H1 (cell line): ENCODE results near the gene ABHD17B. TPM values are rescaled to one million over a fixed set of nuclear protein-coding genes. Genes with fewer than 3 reads are reported as not detected.

Source experiments
- CHD2 ChIP-seq: IDR thresholded peaks from 2 replicates; pipeline ENCODE4 v1.6.1; 2012; ENCODE audit warnings: low read length, improper control_type of control experiment
- CTBP2 ChIP-seq: IDR thresholded peaks from 2 replicates; pipeline ENCODE4 v1.7.0; 2011; ENCODE audit warnings: borderline replicate concordance, mild to moderate bottlenecking, moderate library complexity, mixed read lengths, low read length; ENCODE audit not compliant: insufficient read depth, insufficient read length
- PHF8 ChIP-seq: fragments of 200-600 bp; sonication (generic); conservative IDR thresholded peaks from 2 replicates; pipeline ENCODE4 v1.7.1; 2012; ENCODE audit warnings: low read depth, mild to moderate bottlenecking, inconsistent platforms, low read length, moderate library complexity
- RBBP5 ChIP-seq: IDR thresholded peaks from 2 replicates; pipeline ENCODE4 v1.7.1; 2012; ENCODE audit warnings: low read depth, mild to moderate bottlenecking, inconsistent platforms, low read length, moderate library complexity, borderline replicate concordance
- RXRA ChIP-seq: IDR thresholded peaks from 2 replicates; pipeline ENCODE4 v1.6.1; 2011; ENCODE audit warnings: low read depth, mild to moderate bottlenecking, low read length, moderate library complexity; ENCODE audit not compliant: insufficient read depth
- SIX5 ChIP-seq: IDR thresholded peaks from 2 replicates; pipeline ENCODE4 v1.6.1; 2011; ENCODE audit warnings: mild to moderate bottlenecking, low read depth, low read length
- SP4 ChIP-seq: IDR thresholded peaks from 2 replicates; pipeline ENCODE4 v1.6.1; 2012; ENCODE audit warnings: low read length, inconsistent platforms
- SUZ12 ChIP-seq: fragments of 200-600 bp; sonication (generic); IDR thresholded peaks from 2 replicates; pipeline ENCODE4 v1.6.1; 2012; ENCODE audit warnings: mild to moderate bottlenecking, inconsistent platforms, low read length, moderate library complexity, mixed read lengths
- TCF12 ChIP-seq: IDR thresholded peaks from 2 replicates; pipeline ENCODE4 v1.6.1; 2011; ENCODE audit warnings: low read depth, mild to moderate bottlenecking, low read length
- polyA plus RNA-seq, 7 experiments: library from polyadenylated mRNA; depleted of rRNA in 3 of 7; stranded (reverse) in 5 of 7; unstranded in 2 of 7; fragments of >200 nt in 5 of 7; fragments of 200-250 nt in 2 of 7; gene quantifications; 1 replicate in 5 of 7; 2 replicates in 1 of 7; 4 replicates in 1 of 7; pipeline versions ENCODE4 v1.2.1 to v1.2.3, GENCODE V29; 2011 to 2013; ENCODE audit warnings: missing spikeins in 2 of 7, mixed read lengths in 2 of 7
- total RNA-seq: library from RNA; stranded (reverse); fragmentation: NEBNext Ultra II Directional; extraction: Animal tissue kit (Norgen Biotek cat#: 25700); gene quantifications from 2 replicates; pipeline ENCODE4 v1.2.1, GENCODE V29; 2021
- TF ChIP-seq, protein P1 (sequence below): fragments of 300-600 bp; sonication (generic); IDR thresholded peaks from 2 replicates; pipeline ENCODE4 v1.7.1; 2012; ENCODE audit warnings: low read length, moderate library complexity, mild to moderate bottlenecking, inconsistent platforms; ENCODE audit not compliant: insufficient replicate concordance

ABHD17B gene
- total and polyA plus RNA-seq, 2 of the 8 experiments (the other 6 are each of a cell fraction or from before 2014, with no cell fraction given), result 37.2 to 60.8 TPM

DNA sequence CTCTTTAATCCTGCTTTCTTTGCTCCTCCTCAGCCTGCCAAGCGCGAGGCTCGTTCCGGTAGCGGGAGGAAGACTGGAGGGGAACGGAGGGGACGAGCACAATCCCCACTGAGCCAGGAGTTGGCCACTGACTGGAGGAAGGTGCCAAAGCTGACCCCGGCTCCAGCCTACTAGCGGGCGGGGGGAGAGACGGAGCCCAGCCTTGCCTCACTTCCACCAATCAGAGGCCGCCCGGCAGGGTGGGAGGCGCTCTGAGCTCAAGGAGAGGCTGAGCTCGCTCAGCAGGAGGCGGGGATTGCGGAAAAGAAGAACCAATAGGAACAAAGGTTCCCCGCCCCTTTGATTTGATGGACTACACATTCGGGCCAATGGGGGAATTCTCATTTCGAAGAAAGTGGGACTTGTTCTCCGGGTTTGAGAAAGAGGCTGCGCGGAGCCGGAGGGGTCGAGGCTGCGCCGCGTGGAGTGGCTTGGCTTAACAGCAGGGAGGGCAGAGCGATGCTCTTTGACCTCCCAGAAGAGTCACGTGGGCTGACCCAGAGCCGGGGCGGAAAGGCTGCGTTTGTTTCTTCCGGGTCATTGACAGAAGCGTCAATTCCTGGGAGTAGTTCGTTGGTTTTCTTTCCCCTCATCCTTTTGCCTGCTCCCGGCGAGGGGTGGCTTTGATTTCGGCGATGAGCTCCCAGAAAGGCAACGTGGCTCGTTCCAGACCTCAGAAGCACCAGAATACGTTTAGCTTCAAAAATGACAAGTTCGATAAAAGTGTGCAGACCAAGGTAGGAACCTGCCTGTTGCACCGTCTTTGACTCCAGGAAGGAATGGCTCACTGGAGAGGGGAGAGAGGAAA is at the start of gene ABHD17B, which contains the start of gene C9orf85 (continued):
- TF ChIP-seq, protein P1, sequence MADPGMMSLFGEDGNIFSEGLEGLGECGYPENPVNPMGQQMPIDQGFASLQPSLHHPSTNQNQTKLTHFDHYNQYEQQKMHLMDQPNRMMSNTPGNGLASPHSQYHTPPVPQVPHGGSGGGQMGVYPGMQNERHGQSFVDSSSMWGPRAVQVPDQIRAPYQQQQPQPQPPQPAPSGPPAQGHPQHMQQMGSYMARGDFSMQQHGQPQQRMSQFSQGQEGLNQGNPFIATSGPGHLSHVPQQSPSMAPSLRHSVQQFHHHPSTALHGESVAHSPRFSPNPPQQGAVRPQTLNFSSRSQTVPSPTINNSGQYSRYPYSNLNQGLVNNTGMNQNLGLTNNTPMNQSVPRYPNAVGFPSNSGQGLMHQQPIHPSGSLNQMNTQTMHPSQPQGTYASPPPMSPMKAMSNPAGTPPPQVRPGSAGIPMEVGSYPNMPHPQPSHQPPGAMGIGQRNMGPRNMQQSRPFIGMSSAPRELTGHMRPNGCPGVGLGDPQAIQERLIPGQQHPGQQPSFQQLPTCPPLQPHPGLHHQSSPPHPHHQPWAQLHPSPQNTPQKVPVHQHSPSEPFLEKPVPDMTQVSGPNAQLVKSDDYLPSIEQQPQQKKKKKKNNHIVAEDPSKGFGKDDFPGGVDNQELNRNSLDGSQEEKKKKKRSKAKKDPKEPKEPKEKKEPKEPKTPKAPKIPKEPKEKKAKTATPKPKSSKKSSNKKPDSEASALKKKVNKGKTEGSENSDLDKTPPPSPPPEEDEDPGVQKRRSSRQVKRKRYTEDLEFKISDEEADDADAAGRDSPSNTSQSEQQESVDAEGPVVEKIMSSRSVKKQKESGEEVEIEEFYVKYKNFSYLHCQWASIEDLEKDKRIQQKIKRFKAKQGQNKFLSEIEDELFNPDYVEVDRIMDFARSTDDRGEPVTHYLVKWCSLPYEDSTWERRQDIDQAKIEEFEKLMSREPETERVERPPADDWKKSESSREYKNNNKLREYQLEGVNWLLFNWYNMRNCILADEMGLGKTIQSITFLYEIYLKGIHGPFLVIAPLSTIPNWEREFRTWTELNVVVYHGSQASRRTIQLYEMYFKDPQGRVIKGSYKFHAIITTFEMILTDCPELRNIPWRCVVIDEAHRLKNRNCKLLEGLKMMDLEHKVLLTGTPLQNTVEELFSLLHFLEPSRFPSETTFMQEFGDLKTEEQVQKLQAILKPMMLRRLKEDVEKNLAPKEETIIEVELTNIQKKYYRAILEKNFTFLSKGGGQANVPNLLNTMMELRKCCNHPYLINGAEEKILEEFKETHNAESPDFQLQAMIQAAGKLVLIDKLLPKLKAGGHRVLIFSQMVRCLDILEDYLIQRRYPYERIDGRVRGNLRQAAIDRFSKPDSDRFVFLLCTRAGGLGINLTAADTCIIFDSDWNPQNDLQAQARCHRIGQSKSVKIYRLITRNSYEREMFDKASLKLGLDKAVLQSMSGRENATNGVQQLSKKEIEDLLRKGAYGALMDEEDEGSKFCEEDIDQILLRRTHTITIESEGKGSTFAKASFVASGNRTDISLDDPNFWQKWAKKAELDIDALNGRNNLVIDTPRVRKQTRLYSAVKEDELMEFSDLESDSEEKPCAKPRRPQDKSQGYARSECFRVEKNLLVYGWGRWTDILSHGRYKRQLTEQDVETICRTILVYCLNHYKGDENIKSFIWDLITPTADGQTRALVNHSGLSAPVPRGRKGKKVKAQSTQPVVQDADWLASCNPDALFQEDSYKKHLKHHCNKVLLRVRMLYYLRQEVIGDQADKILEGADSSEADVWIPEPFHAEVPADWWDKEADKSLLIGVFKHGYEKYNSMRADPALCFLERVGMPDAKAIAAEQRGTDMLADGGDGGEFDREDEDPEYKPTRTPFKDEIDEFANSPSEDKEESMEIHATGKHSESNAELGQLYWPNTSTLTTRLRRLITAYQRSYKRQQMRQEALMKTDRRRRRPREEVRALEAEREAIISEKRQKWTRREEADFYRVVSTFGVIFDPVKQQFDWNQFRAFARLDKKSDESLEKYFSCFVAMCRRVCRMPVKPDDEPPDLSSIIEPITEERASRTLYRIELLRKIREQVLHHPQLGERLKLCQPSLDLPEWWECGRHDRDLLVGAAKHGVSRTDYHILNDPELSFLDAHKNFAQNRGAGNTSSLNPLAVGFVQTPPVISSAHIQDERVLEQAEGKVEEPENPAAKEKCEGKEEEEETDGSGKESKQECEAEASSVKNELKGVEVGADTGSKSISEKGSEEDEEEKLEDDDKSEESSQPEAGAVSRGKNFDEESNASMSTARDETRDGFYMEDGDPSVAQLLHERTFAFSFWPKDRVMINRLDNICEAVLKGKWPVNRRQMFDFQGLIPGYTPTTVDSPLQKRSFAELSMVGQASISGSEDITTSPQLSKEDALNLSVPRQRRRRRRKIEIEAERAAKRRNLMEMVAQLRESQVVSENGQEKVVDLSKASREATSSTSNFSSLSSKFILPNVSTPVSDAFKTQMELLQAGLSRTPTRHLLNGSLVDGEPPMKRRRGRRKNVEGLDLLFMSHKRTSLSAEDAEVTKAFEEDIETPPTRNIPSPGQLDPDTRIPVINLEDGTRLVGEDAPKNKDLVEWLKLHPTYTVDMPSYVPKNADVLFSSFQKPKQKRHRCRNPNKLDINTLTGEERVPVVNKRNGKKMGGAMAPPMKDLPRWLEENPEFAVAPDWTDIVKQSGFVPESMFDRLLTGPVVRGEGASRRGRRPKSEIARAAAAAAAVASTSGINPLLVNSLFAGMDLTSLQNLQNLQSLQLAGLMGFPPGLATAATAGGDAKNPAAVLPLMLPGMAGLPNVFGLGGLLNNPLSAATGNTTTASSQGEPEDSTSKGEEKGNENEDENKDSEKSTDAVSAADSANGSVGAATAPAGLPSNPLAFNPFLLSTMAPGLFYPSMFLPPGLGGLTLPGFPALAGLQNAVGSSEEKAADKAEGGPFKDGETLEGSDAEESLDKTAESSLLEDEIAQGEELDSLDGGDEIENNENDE, result no peak
- TF ChIP-seq CTBP2 (no peak), RBBP5 (no peak), TCF12 (0 out of 2 replicates have a peak, but pooled peaks have one; percentile 34), CHD2 (peak; percentile 77), SP4 (peak; percentile 68), SIX5 (no peak), SUZ12 (no peak), RXRA (no peak), PHF8 (peak; percentile 79; the same call in 1 of the 2 replicates)
